ENCODE results near the gene C1QTNF12.
A peak's percentile ranks its signal among the peaks of the same experiment; 100 is the strongest.

The C1QTNF12 gene, protein sequence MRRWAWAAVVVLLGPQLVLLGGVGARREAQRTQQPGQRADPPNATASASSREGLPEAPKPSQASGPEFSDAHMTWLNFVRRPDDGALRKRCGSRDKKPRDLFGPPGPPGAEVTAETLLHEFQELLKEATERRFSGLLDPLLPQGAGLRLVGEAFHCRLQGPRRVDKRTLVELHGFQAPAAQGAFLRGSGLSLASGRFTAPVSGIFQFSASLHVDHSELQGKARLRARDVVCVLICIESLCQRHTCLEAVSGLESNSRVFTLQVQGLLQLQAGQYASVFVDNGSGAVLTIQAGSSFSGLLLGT

DNA sequence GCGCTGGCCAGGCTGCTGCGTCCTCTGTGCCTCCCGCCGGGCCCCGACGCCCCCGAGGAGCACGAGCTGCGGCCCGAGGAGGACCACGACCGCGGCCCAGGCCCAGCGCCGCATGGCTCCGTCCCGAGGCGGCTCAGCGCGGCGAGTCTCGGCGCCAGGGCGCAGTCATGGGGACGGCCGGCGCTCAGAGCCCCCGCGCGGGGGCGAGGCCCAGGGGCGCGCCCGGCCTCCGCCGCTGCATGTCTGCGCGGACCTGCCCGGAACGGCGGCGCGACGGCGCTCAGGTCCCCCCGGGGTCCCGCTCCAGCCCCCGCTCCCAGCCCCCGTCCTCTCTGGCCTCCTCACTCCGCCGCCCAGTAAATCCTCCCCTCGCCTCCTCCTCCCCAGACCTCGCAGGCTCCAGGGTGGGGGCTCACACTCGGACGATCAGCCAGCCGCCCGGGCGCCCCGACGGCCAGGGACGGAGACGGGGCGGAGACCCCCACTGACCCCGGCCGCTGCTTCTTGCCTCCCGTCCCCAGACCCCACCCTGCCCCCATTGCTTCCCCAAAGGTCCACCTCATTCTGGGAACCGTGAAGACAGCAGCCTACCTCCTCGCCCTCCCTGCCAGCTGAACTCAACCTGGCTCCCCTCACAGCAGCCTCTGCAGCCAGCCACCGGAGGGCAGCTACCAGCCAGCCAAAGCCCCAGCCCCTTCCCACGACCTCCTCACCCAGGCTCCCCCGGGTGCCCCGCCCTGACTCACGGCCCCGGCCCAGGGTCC, at the start of gene C1QTNF12:
Gene C1QTNF12, minus strand, starts transcription at position 146 of the 764 bp plus-strand sequence. Its CDS starts 32 bp downstream, at position 114.
- no peak for DNase-seq

- no peak for DNase-seq
These were observed 48.8 kb upstream of the C1QTNF12 start for GRCh38 chr1:1295154-1295923.

DNA sequence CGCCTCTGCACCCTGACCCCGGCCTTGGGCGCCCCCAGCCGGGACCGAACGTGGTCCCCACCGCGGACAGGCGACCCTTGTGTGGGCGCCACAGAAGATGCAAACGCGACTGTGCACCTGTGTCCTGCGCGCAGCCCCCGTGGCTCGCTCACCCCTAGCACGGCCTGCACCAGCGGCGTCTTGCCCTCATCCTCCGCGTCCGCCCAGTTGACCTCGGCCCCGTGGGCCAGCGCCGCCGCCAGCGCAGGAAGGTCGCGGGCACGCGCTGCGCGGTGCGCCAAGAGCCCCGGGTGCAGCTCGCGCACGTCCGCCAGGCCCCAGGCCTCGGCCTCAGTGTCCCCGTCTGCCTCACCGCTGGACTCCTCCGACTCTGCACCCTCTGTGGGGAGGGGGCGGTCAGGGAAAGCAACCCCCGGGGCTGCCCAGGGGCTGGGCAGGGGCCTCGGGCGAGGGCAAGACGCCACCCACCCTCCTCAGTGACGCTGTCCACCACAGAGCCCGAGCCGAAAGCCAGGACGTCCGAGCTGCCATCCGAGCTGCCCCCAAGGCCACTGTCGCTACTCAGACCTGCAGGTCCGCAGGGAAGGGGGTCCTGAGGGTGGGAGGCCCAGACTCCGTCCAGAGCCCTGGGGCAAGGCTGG, 47.8 kb upstream of the C1QTNF12 start:
- DNase-seq, result no peak

DNA sequence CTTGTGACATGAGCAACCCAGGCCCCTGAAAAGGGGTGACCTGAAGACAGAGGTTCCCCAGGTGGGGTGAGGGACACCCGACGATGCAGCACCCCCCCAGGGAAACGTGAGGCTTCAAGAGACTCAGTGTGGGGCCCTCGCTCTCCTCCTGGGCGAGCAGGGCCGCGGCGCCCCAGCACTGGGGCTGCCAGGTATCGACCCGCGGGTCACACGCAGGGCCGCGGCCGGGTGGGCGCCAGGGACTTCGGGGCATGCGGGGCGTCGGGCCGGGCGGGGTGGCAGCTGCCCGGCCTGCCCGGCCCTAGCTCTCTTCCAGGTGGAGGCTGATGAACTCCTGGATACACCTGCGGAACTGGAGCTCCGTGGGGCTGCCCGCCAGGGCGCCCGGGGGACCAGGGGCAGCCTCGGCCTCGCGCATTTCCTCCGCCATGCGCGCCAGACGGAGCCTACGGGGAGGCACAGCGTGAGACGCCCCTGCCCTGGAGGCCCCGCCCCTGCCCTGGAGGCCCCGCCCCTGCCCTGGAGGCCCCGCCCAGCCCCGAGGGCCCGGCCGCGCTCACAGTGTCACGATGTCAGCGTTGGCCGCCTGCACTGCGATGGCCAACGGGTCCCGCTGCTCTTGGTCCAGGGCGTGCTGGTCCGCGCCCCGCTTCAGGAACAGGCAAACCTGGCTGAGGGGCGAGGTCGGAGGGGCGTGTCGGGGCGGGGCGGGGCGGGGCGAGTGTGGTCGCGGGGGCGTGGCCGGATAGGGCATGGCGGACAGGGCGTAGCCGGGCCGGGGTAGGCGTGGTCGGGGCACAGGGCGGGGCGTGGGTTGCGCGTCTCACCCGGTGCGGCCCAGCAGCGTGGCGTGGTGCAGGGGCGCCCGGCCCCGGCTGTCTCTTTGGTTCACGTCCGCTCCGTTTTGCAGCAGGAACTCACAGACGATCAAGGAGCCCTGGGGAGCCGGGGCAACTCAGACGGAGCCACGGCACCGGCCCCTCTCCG, 47.0 kb upstream of the C1QTNF12 start:
- DNase-seq, result no peak

DNA sequence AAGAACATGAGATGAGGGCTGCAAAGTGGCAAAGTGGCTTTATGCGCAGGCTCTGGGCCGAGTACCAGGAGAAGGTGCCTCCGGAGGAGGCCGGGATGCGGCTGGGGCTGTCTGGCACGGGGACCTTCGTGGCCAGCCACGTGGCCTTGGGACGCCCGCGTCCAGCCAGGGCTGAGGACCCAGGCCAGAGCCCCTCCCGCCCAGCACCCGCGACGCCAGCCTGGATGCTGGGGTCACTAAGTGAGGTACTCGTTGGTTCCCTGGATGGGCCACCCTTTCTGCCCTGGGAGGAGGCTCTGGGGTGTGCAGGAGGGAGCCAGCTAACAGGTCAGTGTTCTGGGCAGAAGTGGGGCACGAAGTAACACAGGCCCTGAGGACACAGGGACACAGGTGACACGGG, 46.3 kb upstream of the C1QTNF12 start:
- DNase-seq, result no peak

DNA sequence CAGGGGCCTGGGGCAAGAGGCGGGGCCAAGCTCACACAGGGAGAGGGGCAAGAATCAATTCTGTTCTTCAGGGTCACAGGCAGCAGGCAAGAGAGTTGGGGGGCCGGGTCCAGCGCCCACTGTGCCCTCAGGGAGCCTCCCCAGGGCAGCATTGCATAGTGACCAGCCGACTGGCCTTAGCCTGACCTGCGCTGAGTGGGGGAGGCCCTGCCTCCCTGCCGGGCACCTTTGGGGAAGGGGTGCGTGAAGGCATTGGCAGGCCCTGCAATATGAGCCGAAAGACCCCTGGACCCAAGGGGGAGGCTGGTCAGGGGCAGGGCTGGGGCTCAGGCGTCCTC, 45.9 kb upstream of the C1QTNF12 start:
- DNase-seq, result no peak

- peak; percentile 77 for DNase-seq
These were observed 45.3 kb upstream of the C1QTNF12 start for GRCh38 chr1:1291548-1292441.

- DNase-seq, result no peak
These were observed 44.6 kb upstream of the C1QTNF12 start for GRCh38 chr1:1291023-1291528.

DNA sequence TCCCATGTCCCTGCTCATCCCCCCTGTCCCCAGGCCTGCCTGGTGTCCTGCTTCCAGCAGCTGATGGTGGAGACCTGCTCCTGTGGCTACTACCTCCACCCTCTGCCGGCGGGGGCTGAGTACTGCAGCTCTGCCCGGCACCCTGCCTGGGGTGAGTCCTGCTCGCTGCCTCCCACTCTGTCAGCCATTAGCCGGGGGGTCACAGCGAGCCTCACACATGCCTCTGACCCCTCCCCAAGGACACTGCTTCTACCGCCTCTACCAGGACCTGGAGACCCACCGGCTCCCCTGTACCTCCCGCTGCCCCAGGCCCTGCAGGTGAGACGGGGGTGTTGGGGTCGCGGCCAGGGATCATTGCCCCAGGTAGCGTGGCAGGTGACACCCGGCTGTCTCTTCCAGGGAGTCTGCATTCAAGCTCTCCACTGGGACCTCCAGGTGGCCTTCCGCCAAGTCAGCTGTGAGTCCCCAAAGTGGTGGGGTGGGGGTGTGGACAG, 43.8 kb upstream of the C1QTNF12 start:
- DNase-seq, result peak; percentile 66

DNA sequence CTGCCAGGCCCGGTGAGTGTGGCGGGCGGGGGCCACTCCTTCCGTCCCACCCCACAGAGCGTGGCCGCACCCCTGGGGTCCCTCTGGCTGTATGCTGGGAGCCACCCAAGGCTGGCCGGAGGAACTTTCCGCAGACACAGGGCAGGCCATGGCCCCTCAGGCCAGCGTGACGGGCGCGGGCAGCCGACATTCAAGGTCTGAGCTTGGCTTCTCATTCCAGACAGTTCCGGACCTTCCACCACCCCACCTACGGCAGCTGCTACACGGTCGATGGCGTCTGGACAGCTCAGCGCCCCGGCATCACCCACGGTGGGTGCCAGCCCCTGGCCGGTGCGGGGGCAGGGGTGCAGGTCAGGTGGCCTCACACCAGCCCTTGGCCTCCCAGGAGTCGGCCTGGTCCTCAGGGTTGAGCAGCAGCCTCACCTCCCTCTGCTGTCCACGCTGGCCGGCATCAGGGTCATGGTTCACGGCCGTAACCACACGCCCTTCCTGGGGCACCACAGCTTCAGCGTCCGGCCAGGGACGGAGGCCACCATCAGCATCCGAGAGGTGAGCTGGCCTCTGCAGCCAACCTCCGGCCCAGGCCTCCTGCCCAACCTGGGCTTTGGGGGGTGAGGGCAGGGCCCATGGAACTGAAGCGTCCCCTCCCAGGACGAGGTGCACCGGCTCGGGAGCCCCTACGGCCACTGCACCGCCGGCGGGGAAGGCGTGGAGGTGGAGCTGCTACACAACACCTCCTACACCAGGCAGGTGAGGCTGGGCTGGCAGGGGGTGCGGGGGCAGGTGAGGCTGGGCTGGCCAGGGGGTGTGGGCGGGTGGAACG, 41.0 kb upstream of the C1QTNF12 start:
- DNase-seq, result no peak

- no peak for DNase-seq
These were observed 40.1 kb upstream of the C1QTNF12 start for GRCh38 chr1:1286313-1287261.

DNA sequence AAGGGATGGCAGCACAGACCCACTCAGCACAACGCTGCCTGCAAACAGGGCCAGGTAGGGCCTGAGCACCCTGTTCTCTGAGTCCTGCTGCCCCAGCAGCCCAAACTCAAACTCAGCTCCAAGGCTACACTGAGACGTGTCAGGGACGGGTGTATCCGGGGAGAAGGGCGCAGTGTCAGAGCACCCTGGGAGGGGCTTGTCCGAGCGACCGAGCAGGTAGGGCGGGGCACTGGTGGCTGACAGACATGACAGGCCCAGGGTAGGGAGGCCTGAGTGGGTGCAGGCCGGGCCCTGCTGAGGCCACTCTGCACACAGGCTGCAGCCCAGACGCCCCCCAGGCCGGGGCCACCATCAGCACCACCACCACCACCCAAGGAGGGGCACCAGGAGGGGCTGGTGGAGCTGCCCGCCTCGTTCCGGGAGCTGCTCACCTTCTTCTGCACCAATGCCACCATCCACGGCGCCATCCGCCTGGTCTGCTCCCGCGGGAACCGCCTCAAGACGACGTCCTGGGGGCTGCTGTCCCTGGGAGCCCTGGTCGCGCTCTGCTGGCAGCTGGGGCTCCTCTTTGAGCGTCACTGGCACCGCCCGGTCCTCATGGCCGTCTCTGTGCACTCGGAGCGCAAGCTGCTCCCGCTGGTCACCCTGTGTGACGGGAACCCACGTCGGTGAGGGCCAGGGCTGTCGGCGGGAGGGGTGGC, 39.2 kb upstream of the C1QTNF12 start:
- no peak for DNase-seq

DNA sequence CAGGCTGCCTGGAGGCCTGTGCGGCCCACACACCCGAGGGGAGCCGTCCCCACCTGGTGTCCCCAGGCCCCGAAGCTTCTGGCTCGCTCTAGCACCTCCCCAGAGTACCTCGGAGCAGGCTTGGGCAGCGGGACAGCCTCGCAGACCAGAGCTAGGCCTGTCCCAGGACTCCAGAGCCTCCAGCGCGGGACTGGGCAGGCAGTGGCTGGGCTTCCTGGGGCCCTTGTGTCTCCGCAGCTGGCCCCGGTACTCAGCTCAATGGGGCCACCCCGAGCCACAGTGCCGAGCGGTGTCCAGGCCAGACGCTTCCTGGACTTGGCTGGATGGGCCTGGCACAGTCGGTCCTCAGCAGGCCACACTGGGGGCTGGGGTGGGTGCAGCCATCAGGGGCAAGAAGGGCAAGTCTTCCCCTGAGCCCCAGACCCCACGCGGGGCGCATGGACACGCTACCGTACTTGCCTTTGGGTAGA, 38.6 kb upstream of the C1QTNF12 start:
- DNase-seq, result no peak

GRCh38 chr1:1284221-1285101, 37.9 kb upstream of the C1QTNF12 start:
- no peak for DNase-seq

GRCh38 chr1:1283821-1284220, 37.3 kb upstream of the C1QTNF12 start:
- DNase-seq, result no peak

GRCh38 chr1:1282998-1283397, 36.5 kb upstream of the C1QTNF12 start:
- DNase-seq, result no peak
